Colonic mucosa (tissue), 4 donors: Measurements from ENCODE around the gene DISP3. TPM values are rescaled to one million over a fixed set of nuclear protein-coding genes. Genes with fewer than 3 reads are reported as not detected.

Experiments
- DNase-seq: peaks from one replicate; pipeline ENCODE4 v3.0.0-alpha.2; 2020
- H3K27ac ChIP-seq: fragments of 200-600 bp; one replicate; pipeline ENCODE4 v1.8.0; 2021
- H3K27me3 ChIP-seq: fragments of 200-600 bp; one replicate; pipeline ENCODE4 v1.8.0; 2021
- H3K36me3 ChIP-seq: fragments of 200-600 bp; one replicate; pipeline ENCODE4 v1.8.0; 2021
- H3K4me1 ChIP-seq: fragments of 200-600 bp; one replicate; pipeline ENCODE4 v1.8.0; 2021; ENCODE audit warnings: mild to moderate bottlenecking
- H3K4me3 ChIP-seq: fragments of 200-600 bp; one replicate; pipeline ENCODE4 v1.8.0; 2021
- H3K9ac ChIP-seq, 2 donors: one replicate each; pipeline ENCODE4 v1.7.0; 2013; ENCODE audit warnings: control low read depth in 2 of 2, low read depth in 2 of 2, low read length in 2 of 2
- H3K9me3 ChIP-seq: fragments of 200-600 bp; one replicate; pipeline ENCODE4 v1.8.0; 2021
- CTCF ChIP-seq: fragments of 200-600 bp; IDR thresholded peaks from one replicate; pipeline ENCODE4 v1.8.0; 2022; ENCODE audit warnings: antibody characterized with exemption, mild to moderate bottlenecking
- intact Hi-C: fragments of 100-400 bp; cut with DNase I; formaldehyde crosslinking; loops from one replicate; pipeline ENCODE4 v1.14.1; 2022
- total RNA-seq, 2 donors: library from RNA; stranded (reverse); fragmentation: NEBNext Ultra II Directional in 1 of 2; extraction: Animal tissue kit (Norgen Biotek cat#: 25700) in 1 of 2; gene quantifications; one replicate each; pipeline ENCODE4 v1.2.1, GENCODE V29; 2021
- donor health status: healthy.
- donor health status: DM: no; HTN: no; CAD: no.
- donor health status: DM: no; HTN: no; CAD: no.

The DISP3 gene
- total RNA-seq, 2 donors from 2014 or later, result 0.10 to 0.13 TPM

GRCh38 chr1:11499601-11500331 lies 20.8 kb downstream of the DISP3 start:
- DNase-seq, result no peak
- Histone ChIP-seq H3K9ac (no peak overlapping the region), H3K27me3 (no peaks in the 10 kb centered on the region), H3K4me3 (no peak overlapping the region), H3K27ac (no peak overlapping the region), H3K9me3 (no peaks in the 10 kb centered on the region), H3K36me3 (no peaks in the 10 kb centered on the region), H3K4me1 (no peaks in the 10 kb centered on the region)
- intact Hi-C loops, result no loop called here
- no peak for TF ChIP-seq CTCF

GRCh38 chr1:11500881-11501280 lies 21.9 kb downstream of the DISP3 start:
- Histone ChIP-seq H3K9ac (no peak overlapping the region), H3K27ac (no peak overlapping the region), H3K27me3 (no peaks in the 10 kb centered on the region), H3K9me3 (no peaks in the 10 kb centered on the region), H3K4me1 (no peaks in the 10 kb centered on the region), H3K36me3 (no peaks in the 10 kb centered on the region), H3K4me3 (no peak overlapping the region)
- no peak for DNase-seq
- TF ChIP-seq CTCF, result no peak
- intact Hi-C loops, result no loop called here

GRCh38 chr1:11501491-11501897 lies 22.5 kb downstream of the DISP3 start:
- DNase-seq, result no peak
- no peak overlapping the region for H3K4me3 ChIP-seq

GRCh38 chr1:11501906-11502485 lies 23.0 kb downstream of the DISP3 start:
- intact Hi-C loops, result no loop called here
- Histone ChIP-seq H3K27me3 (no peaks in the 10 kb centered on the region), H3K27ac (no peak overlapping the region), H3K36me3 (no peaks in the 10 kb centered on the region), H3K9ac (no peak overlapping the region), H3K9me3 (no peaks in the 10 kb centered on the region), H3K4me1 (no peaks in the 10 kb centered on the region), H3K4me3 (no peak overlapping the region)
- no peak for TF ChIP-seq CTCF
- DNase-seq, result no peak

More at GRCh38 chr1:11501491-11501897, 22.5 kb downstream of the DISP3 start:
- Histone ChIP-seq H3K27ac (no peak overlapping the region), H3K36me3 (no peaks in the 10 kb centered on the region), H3K9ac (no peak overlapping the region), H3K4me1 (no peaks in the 10 kb centered on the region), H3K27me3 (no peaks in the 10 kb centered on the region), H3K9me3 (no peaks in the 10 kb centered on the region)
- TF ChIP-seq CTCF, result no peak
- intact Hi-C loops, result no loop called here

GRCh38 chr1:11502516-11502915 lies 23.6 kb downstream of the DISP3 start:
- Histone ChIP-seq H3K4me3 (no peak overlapping the region), H3K27me3 (no peaks in the 10 kb centered on the region), H3K4me1 (no peaks in the 10 kb centered on the region), H3K27ac (no peak overlapping the region), H3K9ac (no peak overlapping the region), H3K9me3 (no peaks in the 10 kb centered on the region), H3K36me3 (no peaks in the 10 kb centered on the region)
- no peak for DNase-seq
- intact Hi-C loops, result no loop called here
- TF ChIP-seq CTCF, result no peak
